HG03575 (cell line): Measurements from ENCODE around the gene SLC12A9.
"Not testable (repeated sequence)": the region's sequence is repeated elsewhere in the genome, so short reads cannot be mapped to it uniquely, and the experiment has no call there.

Experiments used
- ATAC-seq: cut with Tn5 transposase; IDR thresholded peaks from one replicate; pipeline ENCODE4 v1.9.1; 2021; ENCODE audit not compliant: unreplicated experiment, insufficient number of reproducible peaks, low FRiP score; ENCODE audit errors: extremely low read depth

SLC12A9 gene

DNA sequence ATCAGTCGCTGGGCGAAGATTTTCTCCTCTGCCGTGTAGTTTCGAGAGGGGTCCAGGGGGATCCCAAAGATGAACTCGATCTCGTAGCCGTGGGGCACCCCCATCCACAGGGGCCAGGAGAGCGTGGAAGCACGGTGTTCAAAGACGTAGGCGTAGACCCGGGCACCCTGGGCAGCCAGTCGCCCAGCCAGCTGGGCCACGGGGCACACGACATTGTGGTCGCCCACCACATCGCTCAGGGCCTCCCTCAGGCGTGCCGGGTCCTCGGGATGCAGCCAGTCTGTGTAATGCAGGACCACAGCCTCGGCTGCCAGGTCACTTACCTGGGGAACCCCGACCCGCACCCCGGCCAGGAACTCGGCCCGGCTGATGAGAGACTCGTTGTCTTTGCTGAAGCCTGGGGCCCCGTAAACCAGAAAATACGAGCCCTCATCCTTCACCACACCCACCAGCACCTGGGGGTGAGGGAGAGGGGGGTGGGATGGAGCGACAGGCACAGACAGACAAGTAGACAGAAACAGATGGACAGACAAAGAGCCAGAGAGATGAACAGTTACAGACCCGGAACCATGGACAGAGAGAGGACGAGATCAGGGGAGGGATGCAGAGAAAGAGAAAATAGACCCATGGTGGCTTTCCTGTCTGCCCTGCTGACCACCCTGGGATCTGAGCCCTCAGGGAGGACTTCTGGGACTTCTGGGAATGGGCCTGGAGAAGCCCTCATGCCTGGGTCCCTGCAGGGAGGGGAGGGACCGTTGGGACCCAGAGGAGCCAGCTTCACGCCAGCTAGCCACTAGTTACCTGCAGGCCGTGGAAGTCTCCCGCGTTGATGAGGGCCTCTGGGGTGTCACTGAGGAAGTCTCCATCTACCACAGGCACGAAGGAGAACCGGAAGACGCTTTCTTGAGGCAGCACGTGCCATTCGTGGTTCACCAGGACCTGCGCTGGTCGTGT lies 40.1 kb downstream of the SLC12A9 start:
- no peak for ATAC-seq

DNA sequence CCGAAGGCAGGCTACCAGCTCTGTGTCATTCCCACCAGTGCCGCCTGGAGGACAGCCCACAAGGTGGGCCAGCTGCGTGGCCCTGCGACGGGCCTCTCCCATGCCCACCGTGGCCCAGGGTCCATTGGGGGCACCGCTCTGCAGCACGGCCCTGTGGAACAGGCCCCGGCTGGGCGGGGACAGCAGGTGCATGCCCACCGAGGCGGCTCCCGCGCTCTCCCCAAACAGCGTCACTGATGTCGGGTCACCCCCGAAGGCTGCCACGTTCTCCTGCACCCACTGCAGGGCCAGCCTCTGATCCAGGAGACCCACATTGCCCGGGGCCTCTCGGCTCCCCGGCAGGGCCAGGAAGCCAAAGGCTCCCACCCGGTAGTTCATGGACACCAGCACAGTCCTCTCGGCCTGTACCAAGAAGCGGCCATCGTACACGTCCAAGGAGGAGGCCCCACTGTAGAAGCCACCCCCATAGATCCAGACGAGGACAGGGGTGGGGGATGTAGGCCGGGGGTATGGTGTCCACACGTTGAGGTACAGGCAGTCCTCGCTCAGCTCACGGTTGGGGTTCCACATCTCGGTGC lies 40.9 kb downstream of the SLC12A9 start:
- ATAC-seq: no peak

DNA sequence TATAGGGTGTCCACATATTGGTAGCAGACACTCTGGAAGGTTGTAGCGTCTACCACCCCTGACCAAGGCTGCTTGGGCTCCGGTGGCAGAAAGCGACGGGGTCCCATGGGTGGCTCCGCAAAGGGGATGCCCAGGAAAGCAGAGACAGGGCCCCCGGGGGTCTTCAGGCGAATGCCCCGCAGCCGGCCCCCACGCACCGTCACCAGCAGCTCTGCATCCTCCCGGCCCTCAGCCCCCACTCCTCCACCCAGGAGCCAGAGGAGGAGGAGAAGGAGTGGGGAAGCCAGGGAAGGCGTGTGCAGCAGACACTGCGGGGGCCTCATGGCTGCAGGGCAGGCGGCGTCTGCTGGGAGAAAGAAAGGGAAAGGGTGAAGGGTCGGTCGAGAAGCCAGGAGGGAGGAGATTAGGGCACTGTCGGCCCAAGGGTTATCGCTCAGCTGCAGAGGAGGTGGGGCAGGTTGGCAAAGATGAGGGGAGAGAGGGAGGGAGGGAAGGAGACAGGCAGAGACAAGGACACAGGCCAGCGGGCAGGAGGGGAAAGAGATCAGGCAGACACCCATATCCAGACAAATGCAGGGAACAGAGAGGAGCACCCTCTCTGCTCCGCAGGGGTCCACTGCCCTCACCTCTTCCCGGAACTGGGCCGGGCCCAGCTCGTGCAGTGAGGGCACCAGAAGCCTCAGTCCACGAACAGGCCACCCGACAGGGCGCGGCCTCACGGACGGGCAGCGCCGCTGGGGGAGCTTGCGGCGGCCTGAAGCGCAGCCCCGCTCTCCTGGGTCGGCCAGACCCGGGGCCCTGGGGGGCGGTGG lies 41.6 kb downstream of the SLC12A9 start:
- no peak for ATAC-seq

DNA sequence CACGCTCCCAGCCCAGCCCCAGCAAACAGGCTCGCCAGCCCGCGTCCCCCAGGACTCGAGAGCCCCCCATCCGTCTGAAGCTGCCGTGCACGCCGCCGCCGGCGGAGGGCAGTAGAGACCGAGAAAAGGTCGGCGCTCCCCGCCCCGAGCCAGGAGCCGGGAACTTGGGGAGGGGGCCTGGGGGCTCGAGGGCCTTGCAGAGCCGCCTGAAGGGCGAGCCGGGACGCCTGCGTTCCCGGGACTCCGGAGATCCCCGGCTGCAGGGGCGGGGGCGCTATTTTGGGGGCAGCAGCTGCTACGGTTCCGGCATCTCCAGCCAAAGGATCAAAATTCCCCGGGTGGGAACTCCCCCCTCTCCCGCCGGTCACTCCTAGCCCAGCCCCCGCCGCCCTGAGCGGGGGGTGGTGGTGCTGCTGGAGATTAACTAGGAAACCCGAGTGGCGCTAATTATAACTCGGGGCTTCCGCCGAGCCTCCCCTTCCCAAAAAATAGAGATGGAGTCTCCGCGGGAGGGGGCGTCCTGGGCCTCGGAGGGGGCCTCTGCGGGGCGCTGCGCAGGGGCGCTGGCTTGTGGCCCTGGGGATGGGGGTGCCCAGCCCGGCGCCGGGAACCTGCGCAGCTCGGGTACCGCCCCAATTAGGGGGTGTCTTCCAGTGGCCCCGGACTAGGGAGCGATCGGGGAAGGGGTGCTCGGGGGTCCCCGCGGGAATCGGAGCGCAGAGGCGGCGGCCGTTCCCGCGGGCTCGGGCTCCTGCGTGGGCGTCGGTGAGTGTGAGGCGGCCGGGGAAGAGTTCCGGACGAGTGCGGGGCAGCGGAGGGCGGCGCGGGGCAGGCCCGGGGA lies 42.6 kb downstream of the SLC12A9 start:
- no peak for ATAC-seq

DNA sequence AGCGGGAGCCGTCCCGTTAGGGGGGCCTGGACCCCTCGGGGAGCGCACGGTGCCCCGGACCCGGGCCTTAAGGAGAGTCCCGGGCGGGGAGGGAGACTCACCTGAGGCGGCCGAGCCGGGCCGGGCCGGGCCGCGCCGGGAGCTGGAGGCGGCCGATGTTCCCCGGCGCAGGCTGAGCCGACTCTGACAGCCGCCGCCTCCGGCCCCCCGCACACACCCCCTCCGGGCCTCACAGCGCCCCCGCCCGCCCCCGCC lies 43.1 kb downstream of the SLC12A9 start, which contains the start of gene ACHE:
TSS of gene ACHE (minus strand) at position 188 of the 255 bp plus-strand sequence. CDS start 1,656 bp downstream, outside the sequence.
- ATAC-seq: no peak

DNA sequence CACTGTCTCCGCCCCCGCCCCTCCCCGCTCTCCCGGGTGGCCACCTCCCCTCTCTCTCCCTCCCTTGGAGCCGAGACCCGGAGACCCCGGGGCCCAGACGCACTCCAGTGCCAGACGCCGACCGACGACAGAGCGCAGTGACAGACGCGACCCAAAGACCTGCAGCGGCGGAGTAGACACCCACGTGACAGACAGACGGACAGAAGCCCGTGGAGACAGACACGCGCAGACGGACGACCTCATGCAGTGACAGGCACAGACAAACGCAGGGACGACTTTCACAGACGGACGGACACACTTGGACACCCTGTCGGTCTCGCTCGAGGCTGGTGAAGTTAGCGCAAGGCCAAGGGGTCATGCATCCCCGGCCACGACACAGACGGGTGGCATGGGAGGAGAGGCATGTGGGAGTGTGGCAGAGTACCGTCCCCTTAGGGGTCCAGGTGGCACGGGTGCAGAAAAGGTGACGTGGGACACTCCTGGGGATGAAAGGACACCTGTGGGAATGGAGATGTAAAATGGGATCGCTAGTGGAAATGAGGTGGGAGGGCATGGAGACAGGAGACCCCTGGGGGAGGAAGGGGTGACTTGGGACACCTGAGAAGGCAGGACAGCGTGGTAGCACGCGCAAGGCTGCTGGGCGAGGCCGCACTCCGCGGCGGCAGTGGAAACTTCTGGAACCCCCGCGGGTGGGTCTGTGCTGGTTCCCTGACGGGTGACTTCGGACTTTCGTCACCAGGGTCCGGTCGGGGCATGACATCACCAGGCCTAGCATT lies 43.6 kb downstream of the SLC12A9 start:
- ATAC-seq: no peak

DNA sequence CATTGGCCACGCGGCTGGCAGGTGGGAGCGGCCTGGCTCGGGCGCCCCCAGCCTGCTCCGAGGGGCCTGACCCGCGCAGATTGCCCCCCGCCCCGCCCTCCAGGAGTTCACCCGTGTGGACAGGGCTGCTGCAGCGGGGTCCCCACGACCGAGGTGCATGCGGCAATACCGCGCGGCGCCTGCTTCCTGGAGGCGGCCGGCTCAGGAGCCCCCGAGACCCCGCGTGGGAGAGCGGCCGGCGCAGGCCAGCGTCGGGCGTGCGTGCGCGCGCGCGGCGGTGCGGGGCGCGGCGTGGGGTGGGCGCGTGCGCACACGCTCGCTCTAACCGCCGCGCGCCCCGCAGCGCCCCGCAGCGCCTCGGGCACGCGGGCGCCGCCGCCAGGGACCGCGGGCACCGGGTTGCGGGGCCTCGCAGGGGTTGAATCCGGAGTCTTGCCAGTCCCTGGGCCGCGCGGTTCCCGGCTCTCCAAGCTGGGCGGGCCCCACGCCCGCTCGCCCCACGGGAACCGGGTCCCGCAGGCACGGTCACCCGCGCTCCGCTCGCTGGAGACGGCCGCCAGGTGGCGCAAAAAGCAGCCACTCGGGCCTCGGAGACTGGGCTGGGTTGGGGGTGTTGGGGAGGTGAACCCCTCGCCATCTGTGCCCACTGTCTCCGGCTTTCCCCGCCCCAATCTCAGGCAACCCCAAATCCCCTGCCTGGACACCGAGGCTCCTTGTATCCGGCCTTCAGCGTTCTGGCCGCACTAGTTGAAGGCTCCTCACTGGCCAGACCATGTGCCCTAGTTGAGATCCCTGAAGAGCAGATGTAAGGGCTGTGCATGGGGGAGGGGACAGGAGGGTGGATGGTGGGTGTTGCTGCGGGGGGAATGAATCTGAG lies 44.5 kb downstream of the SLC12A9 start:
- no peak for ATAC-seq

DNA sequence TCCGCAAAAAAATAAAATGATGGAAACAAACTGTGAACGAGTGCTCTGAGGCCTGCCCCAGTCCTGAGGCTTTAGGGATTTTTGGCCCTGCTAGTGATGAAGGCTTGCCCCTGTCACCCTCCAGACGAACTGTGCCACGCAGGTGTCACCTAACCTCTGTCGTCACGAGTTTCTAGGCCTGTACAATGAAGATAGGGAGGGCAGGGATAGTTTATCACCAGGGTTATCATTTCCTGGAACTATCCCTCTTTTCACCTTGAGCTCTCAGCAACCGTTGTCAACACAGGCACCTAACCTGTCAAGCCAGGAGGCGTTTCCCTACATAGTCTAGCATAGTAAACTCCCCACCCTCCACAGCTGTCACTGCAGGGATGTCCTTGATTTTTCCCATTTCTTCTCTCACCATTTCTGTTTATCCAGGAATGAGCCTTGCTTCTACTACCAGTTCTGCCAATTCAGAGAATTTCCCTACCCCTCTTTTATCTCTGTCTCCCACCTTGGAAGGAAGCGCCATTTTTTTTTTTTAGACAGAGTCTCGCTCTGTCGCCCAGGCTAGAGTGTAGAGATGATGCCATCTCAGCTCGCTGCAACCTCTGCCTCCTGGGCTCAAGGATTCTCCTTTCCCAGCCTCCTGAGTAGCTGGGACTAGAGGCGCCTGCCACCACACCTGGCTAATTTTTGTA lies 45.4 kb downstream of the SLC12A9 start:
- no peak for ATAC-seq

DNA sequence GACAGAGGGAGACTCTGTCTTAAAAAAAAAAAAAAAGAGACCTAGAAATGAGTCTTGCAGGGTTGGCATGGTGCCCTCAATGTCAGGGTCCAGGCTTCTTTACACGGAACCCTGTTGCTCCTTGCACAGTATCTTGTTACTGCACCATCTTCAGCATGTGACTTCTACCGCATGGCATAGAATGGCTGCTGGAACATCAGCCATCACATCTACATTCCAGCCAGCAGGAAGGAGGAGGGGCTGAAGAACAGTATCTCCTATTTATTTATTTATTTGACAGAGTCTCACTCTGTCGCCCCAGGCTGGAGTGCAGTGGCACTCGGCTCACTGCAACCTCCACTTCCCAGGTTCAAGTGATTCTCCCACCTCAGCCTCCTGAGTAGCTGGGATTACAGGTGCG lies 46.9 kb downstream of the SLC12A9 start:
- no peak for ATAC-seq

DNA sequence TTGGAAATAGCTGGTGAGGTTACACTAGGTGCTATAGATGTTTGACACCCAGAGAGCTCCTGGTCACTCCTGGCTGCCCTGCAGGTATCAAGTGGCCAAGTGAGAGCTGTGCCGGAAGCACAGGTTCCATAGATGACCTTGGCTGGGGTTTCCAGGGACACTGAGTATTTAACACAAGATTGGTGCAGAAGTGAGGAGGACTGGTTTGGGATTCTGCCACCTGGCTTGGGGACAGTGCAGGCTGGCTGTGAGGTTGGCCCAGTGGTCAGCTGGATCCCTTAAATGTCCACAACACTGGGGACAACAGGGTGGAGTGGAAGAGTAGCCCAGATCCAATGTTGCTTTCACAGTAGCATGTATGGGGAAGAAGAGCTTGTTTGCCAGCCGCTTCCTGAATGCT lies 48.5 kb downstream of the SLC12A9 start:
- ATAC-seq: no peak

DNA sequence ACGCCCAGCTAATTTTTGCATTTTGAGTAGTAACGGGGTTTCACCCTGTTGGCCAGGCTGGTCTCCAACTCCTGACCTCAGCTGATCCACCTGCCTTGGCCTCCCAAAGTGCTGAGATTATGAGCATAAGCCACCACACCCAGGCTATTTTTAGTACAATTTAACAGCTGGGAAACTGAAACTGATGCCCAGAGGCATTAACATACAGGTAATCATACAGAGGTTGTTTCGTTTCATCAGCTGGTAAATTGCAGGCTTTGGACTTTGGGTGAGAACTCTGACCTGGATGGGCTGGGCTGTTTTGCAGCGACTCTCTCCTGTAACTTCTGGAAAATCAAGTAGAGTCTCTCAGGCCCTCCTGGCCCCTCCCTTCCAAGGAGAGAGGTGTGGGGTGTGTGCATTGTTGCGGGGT lies 49.4 kb downstream of the SLC12A9 start:
- ATAC-seq: no peak

DNA sequence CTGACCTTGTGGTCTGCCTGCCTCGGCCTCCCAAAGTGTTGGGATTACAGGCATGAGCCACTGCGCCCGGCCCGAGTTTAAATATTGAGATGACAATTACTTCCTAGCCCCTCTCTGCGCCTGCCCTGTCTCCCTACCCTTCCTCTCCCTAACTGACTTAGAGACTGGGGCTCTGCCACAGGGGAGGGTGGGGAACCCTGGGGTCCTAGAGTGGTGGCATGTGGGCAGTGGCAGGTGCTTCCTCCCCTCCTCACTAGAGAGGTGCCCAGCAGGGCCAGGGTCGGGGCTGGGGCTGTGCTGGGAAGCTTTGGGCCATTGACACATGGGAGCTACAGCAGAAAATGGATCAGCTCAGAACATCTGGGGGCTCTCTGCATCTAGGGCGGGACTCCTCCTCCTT lies 50.1 kb downstream of the SLC12A9 start:
- ATAC-seq: no peak

DNA sequence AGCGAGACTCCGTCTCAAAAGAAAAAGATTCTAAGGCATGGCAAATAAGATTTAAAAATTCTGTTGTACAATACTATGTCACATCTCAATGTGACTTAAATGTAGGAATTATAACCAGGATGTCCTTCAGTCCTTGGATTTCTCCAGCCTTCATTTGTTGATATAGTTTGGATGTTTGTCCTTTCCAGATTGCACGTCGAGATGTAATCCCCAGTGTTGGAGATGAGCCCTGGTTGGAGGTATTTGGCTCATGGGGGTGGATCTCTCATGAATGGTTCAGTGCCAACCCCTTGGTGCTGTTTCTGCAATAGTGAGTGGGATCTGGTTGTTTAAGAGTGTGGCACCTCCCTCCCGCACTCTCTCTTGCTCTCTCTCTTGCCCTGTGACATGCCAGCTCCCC lies 56.0 kb downstream of the SLC12A9 start:
- ATAC-seq: no peak

DNA sequence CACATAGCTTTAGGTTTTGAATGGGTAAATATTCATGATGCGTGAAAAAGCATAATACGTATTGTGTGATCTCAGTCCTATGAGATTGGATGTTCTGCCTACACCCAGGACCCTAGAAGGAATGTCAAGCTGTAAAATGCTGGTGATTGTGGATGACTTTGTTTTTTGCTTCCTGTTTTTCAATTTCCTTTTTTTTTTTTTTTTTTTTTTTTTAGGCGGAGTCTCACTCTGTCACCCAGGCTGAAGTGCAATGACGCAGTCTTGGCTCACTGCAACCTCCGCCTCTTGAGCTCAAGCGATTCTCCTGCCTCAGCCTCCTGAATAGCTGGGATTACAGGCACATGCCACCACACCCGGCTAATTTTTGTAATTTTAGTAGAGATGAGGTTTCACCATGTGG lies 57.9 kb downstream of the SLC12A9 start:
- ATAC-seq: not testable (repeated sequence)

DNA sequence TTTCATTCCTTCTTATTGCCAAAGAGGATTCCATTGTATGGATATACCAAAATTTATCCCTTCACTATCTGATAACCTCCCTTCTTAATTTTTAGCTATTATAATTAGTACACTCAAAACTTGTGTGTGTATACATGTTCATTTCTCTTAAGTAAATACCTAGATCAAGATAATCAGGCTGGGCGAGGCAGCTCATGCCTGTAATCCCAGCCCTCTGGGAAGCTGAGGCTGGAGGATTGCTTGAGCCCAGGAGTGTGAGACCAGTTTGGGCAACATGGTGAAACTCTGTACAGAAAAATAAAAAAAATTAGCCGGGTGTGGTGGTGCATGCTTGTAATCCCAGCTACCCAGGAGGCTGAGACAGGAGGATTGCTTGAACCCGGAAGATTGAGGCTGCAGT lies 59.0 kb downstream of the SLC12A9 start:
- no peak for ATAC-seq

DNA sequence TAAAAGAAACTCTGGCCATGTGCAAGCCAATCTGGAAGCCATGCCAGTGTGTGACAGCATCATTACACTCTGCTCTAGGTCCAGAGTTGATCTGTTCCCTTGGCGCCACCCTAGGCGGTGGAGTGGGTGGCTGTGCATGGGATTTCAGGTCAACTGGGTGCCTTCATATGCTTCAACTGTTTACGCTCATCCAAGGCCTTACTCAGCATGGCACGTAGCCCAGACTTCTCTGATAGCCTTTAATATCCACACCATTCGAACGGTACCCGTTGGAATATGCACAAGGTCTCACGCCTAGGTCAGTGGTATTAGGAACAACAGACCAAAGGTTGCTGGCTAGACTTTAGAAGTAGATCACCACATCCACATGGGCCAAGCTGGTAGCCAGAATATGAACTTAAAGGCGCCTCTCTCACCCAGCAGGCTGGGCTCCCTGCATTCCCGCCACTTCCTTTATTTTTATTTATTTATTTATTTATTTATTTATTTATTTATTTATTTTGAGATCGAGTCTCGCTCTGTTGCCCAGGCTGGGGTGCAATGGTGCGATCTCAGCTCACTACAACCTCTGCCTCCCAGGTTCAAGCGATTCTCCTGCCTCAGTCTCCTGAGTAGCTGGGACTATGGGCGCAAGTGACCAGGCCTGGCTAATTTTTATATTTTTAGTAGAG lies 61.8 kb downstream of the SLC12A9 start:
- no peak for ATAC-seq
